Activated CD8-positive, alpha-beta T cell treated with anti-CD3 and anti-CD28 coated beads, Interleukin-2, amount 10 ng/mL, durations not matched to agents 7 days and 5 days (primary cell): ENCODE data around the gene DPEP3. TPM values are rescaled to one million over a fixed set of nuclear protein-coding genes. Genes with fewer than 3 reads are reported as not detected.

Experiments used
- ATAC-seq: fragments of 150-1000 bp; cut with Tn5 transposase; one replicate; pipeline ENCODE4 v1.10.0; 2021; ENCODE audit warnings: moderate library complexity
- CTCF ChIA-PET: fragments of 350-600 bp; sonication (Branson Sonifier 250); formaldehyde crosslinking; loops from one replicate; lab custom pipeline; 2021; ENCODE audit warnings: antibody characterized with exemption; lab: Charles Lee
- POLR2A ChIA-PET: fragments of 350-600 bp; sonication (Branson Sonifier 250); formaldehyde crosslinking; loops from one replicate; lab custom pipeline; 2021; ENCODE audit warnings: antibody characterized with exemption; lab: Charles Lee
- DNase-seq: peaks from one replicate; pipeline ENCODE4 v3.0.0-alpha.2; 2020
- H3K27ac Mint-ChIP-seq: one replicate; pipeline ENCODE4 v1.8.0; 2021; ENCODE audit warnings: mild to moderate bottlenecking, mixed read lengths
- H3K27me3 Mint-ChIP-seq: one replicate; pipeline ENCODE4 v1.8.0; 2021; ENCODE audit warnings: low read depth, mixed read lengths
- H3K36me3 Mint-ChIP-seq: one replicate; pipeline ENCODE4 v1.8.0; 2021; ENCODE audit warnings: low read depth, mixed read lengths
- H3K4me1 Mint-ChIP-seq: one replicate; pipeline ENCODE4 v1.8.0; 2021; ENCODE audit warnings: low read depth, mixed read lengths
- H3K4me3 Mint-ChIP-seq: one replicate; pipeline ENCODE4 v1.8.0; 2021; ENCODE audit warnings: mild to moderate bottlenecking, mixed read lengths
- H3K9me3 Mint-ChIP-seq: one replicate; pipeline ENCODE4 v1.8.0; 2022; ENCODE audit warnings: mixed read lengths; ENCODE audit not compliant: insufficient read depth
- total RNA-seq, 2 experiments: library from RNA; stranded (reverse); gene quantifications; one replicate each; pipeline ENCODE4 v1.2.3, GENCODE V29; 2021

The DPEP3 gene
- total RNA-seq, 2 experiments from 2014 or later, result not detected

GRCh38 chr16:67936124-67936879, 44.0 kb downstream of the DPEP3 start, which contains the start of gene PSMB10:
Gene PSMB10 (minus strand): TSS chr16:67936850. CDS start chr16:67936749, 101 bp downstream.
- H3K9me3 Mint-ChIP-seq, result no peaks in the 10 kb centered on the region
- peaks cover 60% of the 10 kb centered on the region for H3K36me3 Mint-ChIP-seq
- peak; percentile 66 for DNase-seq
- H3K27ac Mint-ChIP-seq, result peak within 1 kb of the TSS; percentile 99
- peaks cover 50% of the 10 kb centered on the region for H3K4me1 Mint-ChIP-seq
- H3K27me3 Mint-ChIP-seq, result no peaks in the 10 kb centered on the region
- ChIA-PET CTCF (interaction anchor here (0.8 to 4.0 kb wide), 18 partner anchors 9 to 455 kb away, joined by 3 to 25 read pairs (median 4); partner anchors contain the start of genes ATP6V0D1, CARMIL2, NFATC3 and NRN1L), POLR2A (interaction anchor here (0.6 to 3.8 kb wide), 38 partner anchors 9 to 389 kb away, joined by 3 to 25 read pairs (median 5); partner anchors contain the start of genes CTCF, DDX28, DPEP2 and DUS2)
- ATAC-seq, result peak; percentile 11
- peak within 1 kb of the TSS; percentile 100 for H3K4me3 Mint-ChIP-seq

GRCh38 chr16:67935402-67936123, 44.7 kb downstream of the DPEP3 start:
- DNase-seq (peak; percentile 98), ATAC-seq (peak; percentile 85)
- Mint-ChIP-seq H3K4me3 (peak overlapping the region; percentile 100), H3K9me3 (no peaks in the 10 kb centered on the region), H3K4me1 (peaks cover 44% of the 10 kb centered on the region), H3K36me3 (peaks cover 58% of the 10 kb centered on the region), H3K27ac (peak overlapping the region; percentile 99), H3K27me3 (no peaks in the 10 kb centered on the region)
- ChIA-PET CTCF (interaction anchor here (0.6 to 4.0 kb wide), 20 partner anchors 16 to 328 kb away, joined by 3 to 25 read pairs (median 4); partner anchors contain the start of genes CARMIL2, NFATC3, NRN1L and SLC7A6), POLR2A (interaction anchor here (0.6 to 3.8 kb wide), 33 partner anchors 10 to 388 kb away, joined by 3 to 25 read pairs (median 6); partner anchors contain the start of genes CTCF, DDX28, DPEP2 and DUS2)

- peaks cover 39% of the 10 kb centered on the region for H3K4me1 Mint-ChIP-seq
- DNase-seq (no peak), ATAC-seq (no peak)
- H3K9me3 Mint-ChIP-seq, result no peaks in the 10 kb centered on the region
- H3K27ac Mint-ChIP-seq, result peak overlapping the region; percentile 99
- H3K27me3 Mint-ChIP-seq, result no peaks in the 10 kb centered on the region
- H3K4me3 Mint-ChIP-seq, result peak overlapping the region; percentile 100
- H3K36me3 Mint-ChIP-seq, result peaks cover 56% of the 10 kb centered on the region
- CTCF ChIA-PET, result interaction anchor here (0.6 to 4.0 kb wide), 15 partner anchors 16 to 329 kb away, joined by 3 to 25 read pairs (median 4); partner anchors contain the start of genes NFATC3 and SLC7A6
- POLR2A ChIA-PET, result interaction anchor here (0.7 to 3.8 kb wide), 25 partner anchors 10 to 373 kb away, joined by 3 to 25 read pairs (median 8); partner anchors contain the start of genes CTCF, DDX28, DPEP2 and DUS2
Observed at GRCh38 chr16:67935101-67935401, 45.2 kb downstream of the DPEP3 start.

GRCh38 chr16:67934306-67935100, 45.8 kb downstream of the DPEP3 start:
- Mint-ChIP-seq H3K4me3 (peak overlapping the region; percentile 100), H3K27me3 (no peaks in the 10 kb centered on the region), H3K27ac (peak overlapping the region; percentile 99), H3K9me3 (no peaks in the 10 kb centered on the region), H3K4me1 (peaks cover 33% of the 10 kb centered on the region), H3K36me3 (peaks cover 55% of the 10 kb centered on the region)
- DNase-seq, result no peak
- ATAC-seq, result no peak
- ChIA-PET CTCF (interaction anchor here (1.0 to 4.0 kb wide), 7 partner anchors 51 to 261 kb away, joined by 3 to 25 read pairs (median 4); no protein-coding TSS in a partner anchor), POLR2A (interaction anchor here (0.7 to 3.8 kb wide), 15 partner anchors 10 to 373 kb away, joined by 3 to 25 read pairs (median 6); partner anchors contain the start of genes CTCF, LCAT, NFATC3 and PSKH1)

GRCh38 chr16:67933805-67934204, 46.5 kb downstream of the DPEP3 start:
- H3K4me1 Mint-ChIP-seq, result peaks cover 27% of the 10 kb centered on the region
- no peak overlapping the region for H3K27ac Mint-ChIP-seq
- ChIA-PET CTCF (interaction anchor here (1.0 to 4.0 kb wide), 3 partner anchors 107 to 129 kb away, joined by 3 to 25 read pairs (median 24); no protein-coding TSS in a partner anchor), POLR2A (interaction anchor here (0.7 to 3.8 kb wide), 6 partner anchors 18 to 88 kb away, joined by 3 to 25 read pairs (median 4); partner anchors contain the start of gene PSKH1)
- ATAC-seq (no peak), DNase-seq (no peak)
- no peaks in the 10 kb centered on the region for H3K27me3 Mint-ChIP-seq
- H3K36me3 Mint-ChIP-seq, result peaks cover 52% of the 10 kb centered on the region
- H3K4me3 Mint-ChIP-seq, result no peak overlapping the region
- H3K9me3 Mint-ChIP-seq, result no peaks in the 10 kb centered on the region

- peaks cover 27% of the 10 kb centered on the region for H3K4me1 Mint-ChIP-seq
- no peaks in the 10 kb centered on the region for H3K9me3 Mint-ChIP-seq
- H3K4me3 Mint-ChIP-seq, result no peak overlapping the region
- DNase-seq, result no peak
- H3K27me3 Mint-ChIP-seq, result no peaks in the 10 kb centered on the region
- no peak for ATAC-seq
- H3K36me3 Mint-ChIP-seq, result peaks cover 52% of the 10 kb centered on the region
- peak overlapping the region; percentile 55 for H3K27ac Mint-ChIP-seq
- ChIA-PET POLR2A (interaction anchor here (0.6 kb wide), 1 partner anchor 21 kb away, joined by 4 read pairs; no protein-coding TSS in a partner anchor), CTCF (interaction anchor here (1.1 to 2.9 kb wide), 2 partner anchors 49 to 214 kb away, joined by 3 to 12 read pairs; no protein-coding TSS in a partner anchor)
Observed at GRCh38 chr16:67932462-67932840, 47.8 kb downstream of the DPEP3 start.

GRCh38 chr16:67931712-67932461, 48.4 kb downstream of the DPEP3 start, which contains the start of gene CTRL:
Gene CTRL (minus strand): TSS chr16:67931862. CDS start chr16:67931852, 10 bp downstream.
- DNase-seq, result no peak
- ChIA-PET POLR2A (interaction anchor here (0.6 to 1.2 kb wide), 4 partner anchors 10 to 50 kb away, joined by 3 to 7 read pairs (median 4); no protein-coding TSS in a partner anchor), CTCF (interaction anchor here (1.3 to 2.9 kb wide), 4 partner anchors 9 to 411 kb away, joined by 3 to 12 read pairs (median 4); no protein-coding TSS in a partner anchor)
- Mint-ChIP-seq H3K27me3 (no peaks in the 10 kb centered on the region), H3K36me3 (peaks cover 49% of the 10 kb centered on the region), H3K4me3 (no peak within 1 kb of the TSS), H3K27ac (peak within 1 kb of the TSS; percentile 69), H3K9me3 (no peaks in the 10 kb centered on the region), H3K4me1 (peaks cover 21% of the 10 kb centered on the region)
- ATAC-seq, result no peak

GRCh38 chr16:67930678-67931211, 49.6 kb downstream of the DPEP3 start:
- H3K27ac Mint-ChIP-seq, result no peak overlapping the region
- no peak for ATAC-seq
- H3K4me3 Mint-ChIP-seq, result no peak overlapping the region
- peaks cover 42% of the 10 kb centered on the region for H3K36me3 Mint-ChIP-seq
- DNase-seq, result no peak
- H3K4me1 Mint-ChIP-seq, result peaks cover 20% of the 10 kb centered on the region
- H3K27me3 Mint-ChIP-seq, result no peaks in the 10 kb centered on the region
- ChIA-PET POLR2A (interaction anchor here (0.8 to 1.7 kb wide), 5 partner anchors 8 to 151 kb away, joined by 3 to 7 read pairs (median 3); no protein-coding TSS in a partner anchor), CTCF (interaction anchor here (1.3 to 2.9 kb wide), 4 partner anchors 10 to 410 kb away, joined by 3 to 12 read pairs (median 4); no protein-coding TSS in a partner anchor)
- H3K9me3 Mint-ChIP-seq, result no peaks in the 10 kb centered on the region

GRCh38 chr16:67930191-67930590, 50.1 kb downstream of the DPEP3 start:
- peak overlapping the region; percentile 55 for H3K27ac Mint-ChIP-seq
- H3K9me3 Mint-ChIP-seq, result no peaks in the 10 kb centered on the region
- ATAC-seq (no peak), DNase-seq (no peak)
- H3K36me3 Mint-ChIP-seq, result peaks cover 36% of the 10 kb centered on the region
- POLR2A ChIA-PET, result interaction anchor here (1.7 kb wide), 1 partner anchor 9 kb away, joined by 5 read pairs; no protein-coding TSS in a partner anchor
- CTCF ChIA-PET, result interaction anchor here (1.4 to 2.8 kb wide), 2 partner anchors 47 to 409 kb away, joined by 3 to 16 read pairs; partner anchors contain the start of gene NRN1L
- peaks cover 17% of the 10 kb centered on the region for H3K4me1 Mint-ChIP-seq
- H3K4me3 Mint-ChIP-seq, result no peak overlapping the region
- H3K27me3 Mint-ChIP-seq, result no peaks in the 10 kb centered on the region
